ENCODE measurements around the gene ATP11A. TPM values are rescaled to one million over a fixed set of nuclear protein-coding genes. Genes with fewer than 3 reads are reported as not detected.
"Not testable (repeated sequence)": the region's sequence is repeated elsewhere in the genome, so short reads cannot be mapped to it uniquely, and the experiment has no call there.

Gene ATP11A
- total RNA-seq, 3 donors from 2014 or later, result 22.1 to 27.2 (median 26.8) TPM

GRCh38 chr13:112674412-112675365, 15.1 kb upstream of the ATP11A start:
- H3K9me3 ChIP-seq, result no peaks in the 10 kb centered on the region
- DNase-seq (ENCODE audit: low spot score in 2 of 2), result no peak
- no peaks in the 10 kb centered on the region for H3K27me3 ChIP-seq
- TF ChIP-seq POLR2A (IDR thresholded peaks at IDR 0.05) (no peak), CTCF (IDR thresholded peaks at IDR 0.05) (no peak), POLR2AphosphoS5 (IDR thresholded peaks at IDR 0.05) (no peak)
- H3K36me3 ChIP-seq, result no peaks in the 10 kb centered on the region
- H3K4me3 ChIP-seq, result no peak overlapping the region
- intact Hi-C loops (cut with DNase I; ENCODE audit: low total_unique reads), result no loop called here
- H3K27ac ChIP-seq, result no peak overlapping the region
- H3K4me1 ChIP-seq, result no peaks in the 10 kb centered on the region

- H3K27ac ChIP-seq, result no peak overlapping the region
- DNase-seq (ENCODE audit: low spot score in 2 of 2), result no peak
- no peaks in the 10 kb centered on the region for H3K36me3 ChIP-seq
- H3K27me3 ChIP-seq, result no peaks in the 10 kb centered on the region
- H3K9me3 ChIP-seq, result no peaks in the 10 kb centered on the region
- no peak for TF ChIP-seq POLR2A (IDR thresholded peaks at IDR 0.05)
- no peak for TF ChIP-seq POLR2AphosphoS5 (IDR thresholded peaks at IDR 0.05)
- no peak for TF ChIP-seq CTCF (IDR thresholded peaks at IDR 0.05)
- no peak overlapping the region for H3K4me3 ChIP-seq
- intact Hi-C loops (cut with DNase I; ENCODE audit: low total_unique reads), result no loop called here
- H3K4me1 ChIP-seq, result no peaks in the 10 kb centered on the region
Observed at GRCh38 chr13:112675366-112675756, 14.5 kb upstream of the ATP11A start.

- H3K4me1 ChIP-seq; intact Hi-C loops (cut with DNase I; ENCODE audit: low total_unique reads); H3K4me3 ChIP-seq; H3K36me3 ChIP-seq; H3K27me3 ChIP-seq; H3K27ac ChIP-seq; H3K9me3 ChIP-seq: not testable (repeated sequence)
- peak in 1 of 2 donors; percentile 15 for DNase-seq (ENCODE audit: low spot score in 2 of 2)
Observed at GRCh38 chr13:112677421-112677962, 12.3 kb upstream of the ATP11A start.

DNA sequence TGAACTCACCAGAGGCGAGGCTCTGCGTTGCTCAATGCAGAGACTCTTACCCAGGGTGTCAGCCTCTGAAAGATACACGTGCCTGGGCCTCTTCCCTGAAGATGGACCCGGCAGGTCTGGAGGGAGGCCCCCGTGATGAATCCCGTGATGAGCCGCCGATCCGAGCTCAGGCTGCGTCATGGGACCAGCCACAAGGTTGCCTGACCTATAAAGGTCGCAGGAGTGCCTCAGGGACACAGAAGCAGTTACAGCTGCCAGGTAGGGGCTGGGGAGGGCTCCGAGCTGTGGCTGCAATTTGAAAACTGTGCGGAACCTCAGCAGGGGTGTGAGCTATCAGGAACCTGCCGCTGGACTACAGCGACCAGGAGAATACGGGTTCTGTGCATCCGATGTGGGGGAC, 10.5 kb upstream of the ATP11A start:
- H3K36me3 ChIP-seq, result no peaks in the 10 kb centered on the region
- no peaks in the 10 kb centered on the region for H3K4me1 ChIP-seq
- no peaks in the 10 kb centered on the region for H3K9me3 ChIP-seq
- H3K4me3 ChIP-seq, result no peak overlapping the region
- intact Hi-C loops (cut with DNase I; ENCODE audit: low total_unique reads), result no loop called here
- H3K27ac ChIP-seq, result no peak overlapping the region
- H3K27me3 ChIP-seq, result no peaks in the 10 kb centered on the region
- TF ChIP-seq POLR2A (IDR thresholded peaks at IDR 0.05) (no peak), POLR2AphosphoS5 (IDR thresholded peaks at IDR 0.05) (no peak), CTCF (IDR thresholded peaks at IDR 0.05) (no peak)
- DNase-seq (ENCODE audit: low spot score in 2 of 2), result peak in 1 of 2 donors; percentile 31

- H3K9me3 ChIP-seq, result no peaks in the 10 kb centered on the region
- H3K4me3 ChIP-seq, result no peak overlapping the region
- H3K27ac ChIP-seq, result no peak overlapping the region
- no peaks in the 10 kb centered on the region for H3K27me3 ChIP-seq
- peak in 1 of 2 donors; percentile 37 for DNase-seq (ENCODE audit: low spot score in 2 of 2)
- intact Hi-C loops (cut with DNase I; ENCODE audit: low total_unique reads), result no loop called here
- no peaks in the 10 kb centered on the region for H3K36me3 ChIP-seq
- H3K4me1 ChIP-seq, result no peaks in the 10 kb centered on the region
- TF ChIP-seq POLR2A (IDR thresholded peaks at IDR 0.05) (no peak), POLR2AphosphoS5 (IDR thresholded peaks at IDR 0.05) (no peak), CTCF (IDR thresholded peaks at IDR 0.05) (no peak)
Observed at GRCh38 chr13:112679932-112680677, 9.7 kb upstream of the ATP11A start.
